Measurements from ENCODE around the gene RSRC1.
"Not testable (repeated sequence)": the region's sequence is repeated elsewhere in the genome, so short reads cannot be mapped to it uniquely, and the experiment has no call there.

Gene RSRC1

GRCh38 chr3:158221426-158221825 lies 111.5 kb downstream of the RSRC1 start:
- in situ Hi-C loops (cut with HindIII; ENCODE audit: low pct_ligation_motif_present, low sequenced_read_pairs), result no loop called here
- no peak for DNase-seq

GRCh38 chr3:158226429-158226828 lies 116.5 kb downstream of the RSRC1 start:
- Histone ChIP-seq H3K36me3 (replicated peaks) (no peaks in the 10 kb centered on the region), H3K27ac (no peak overlapping the region), H3K27me3 (replicated peaks) (no peaks in the 10 kb centered on the region), H3K4me3 (ENCODE audit: low read depth, low read length) (no peak overlapping the region)
- no peak for DNase-seq
- in situ Hi-C loops (cut with HindIII; ENCODE audit: low pct_ligation_motif_present, low sequenced_read_pairs), result no loop called here
- no peak for TF ChIP-seq CTCF (IDR thresholded peaks at IDR 0.05; ENCODE audit: low read depth, low read length, missing control alignments)

More at GRCh38 chr3:158221426-158221825, 111.5 kb downstream of the RSRC1 start:
- TF ChIP-seq CTCF (IDR thresholded peaks at IDR 0.05; ENCODE audit: low read depth, low read length, missing control alignments), result no peak
- no peak overlapping the region for H3K4me3 ChIP-seq (ENCODE audit: low read depth, low read length)
- no peaks in the 10 kb centered on the region for H3K36me3 ChIP-seq (replicated peaks)
- H3K27ac ChIP-seq, result no peak overlapping the region
- no peaks in the 10 kb centered on the region for H3K27me3 ChIP-seq (replicated peaks)

GRCh38 chr3:158228942-158229341 lies 119.1 kb downstream of the RSRC1 start:
- H3K27me3 ChIP-seq (replicated peaks); DNase-seq; in situ Hi-C loops (cut with HindIII; ENCODE audit: low pct_ligation_motif_present, low sequenced_read_pairs); H3K36me3 ChIP-seq (replicated peaks); H3K27ac ChIP-seq; H3K4me3 ChIP-seq (ENCODE audit: low read depth, low read length): not testable (repeated sequence)

- no peak for DNase-seq
- in situ Hi-C loops (cut with HindIII; ENCODE audit: low pct_ligation_motif_present, low sequenced_read_pairs), result no loop called here
- TF ChIP-seq CTCF (IDR thresholded peaks at IDR 0.05; ENCODE audit: low read depth, low read length, missing control alignments), result no peak
- Histone ChIP-seq H3K4me3 (ENCODE audit: low read depth, low read length) (no peak overlapping the region), H3K27me3 (replicated peaks) (no peaks in the 10 kb centered on the region), H3K27ac (no peak overlapping the region), H3K36me3 (replicated peaks) (no peaks in the 10 kb centered on the region)
These were observed 123.9 kb downstream of the RSRC1 start for GRCh38 chr3:158233791-158234190.

- no peak for DNase-seq
- H3K27me3 ChIP-seq (replicated peaks), result no peaks in the 10 kb centered on the region
- H3K27ac ChIP-seq, result no peak overlapping the region
- no peak overlapping the region for H3K4me3 ChIP-seq (ENCODE audit: low read depth, low read length)
- no peaks in the 10 kb centered on the region for H3K36me3 ChIP-seq (replicated peaks)
- in situ Hi-C loops (cut with HindIII; ENCODE audit: low pct_ligation_motif_present, low sequenced_read_pairs), result no loop called here
- TF ChIP-seq CTCF (IDR thresholded peaks at IDR 0.05; ENCODE audit: low read depth, low read length, missing control alignments), result no peak
These were observed 134.4 kb downstream of the RSRC1 start for GRCh38 chr3:158244274-158244673.

- no peaks in the 10 kb centered on the region for H3K27me3 ChIP-seq (replicated peaks)
- no peak overlapping the region for H3K27ac ChIP-seq
- in situ Hi-C loops (cut with HindIII; ENCODE audit: low pct_ligation_motif_present, low sequenced_read_pairs), result no loop called here
- no peak overlapping the region for H3K4me3 ChIP-seq (ENCODE audit: low read depth, low read length)
- DNase-seq, result no peak
- H3K36me3 ChIP-seq (replicated peaks), result no peaks in the 10 kb centered on the region
- TF ChIP-seq CTCF (IDR thresholded peaks at IDR 0.05; ENCODE audit: low read depth, low read length, missing control alignments), result no peak
These were observed 137.4 kb downstream of the RSRC1 start for GRCh38 chr3:158247288-158247687.

Data from brain microvascular endothelial cell (primary cell).